GM12873 (cell line): ENCODE measurements around the gene TFCP2.

ENCODE experiments used
- TF ChIP-seq, protein P1 (sequence below): IDR thresholded peaks from 2 replicates; pipeline ENCODE4 v1.5.1; 2012; ENCODE audit warnings: low read depth, mild to moderate bottlenecking, moderate library complexity, low read length, control low read depth; ENCODE audit not compliant: insufficient read depth; ENCODE audit errors: missing control alignments

The TFCP2 gene

DNA sequence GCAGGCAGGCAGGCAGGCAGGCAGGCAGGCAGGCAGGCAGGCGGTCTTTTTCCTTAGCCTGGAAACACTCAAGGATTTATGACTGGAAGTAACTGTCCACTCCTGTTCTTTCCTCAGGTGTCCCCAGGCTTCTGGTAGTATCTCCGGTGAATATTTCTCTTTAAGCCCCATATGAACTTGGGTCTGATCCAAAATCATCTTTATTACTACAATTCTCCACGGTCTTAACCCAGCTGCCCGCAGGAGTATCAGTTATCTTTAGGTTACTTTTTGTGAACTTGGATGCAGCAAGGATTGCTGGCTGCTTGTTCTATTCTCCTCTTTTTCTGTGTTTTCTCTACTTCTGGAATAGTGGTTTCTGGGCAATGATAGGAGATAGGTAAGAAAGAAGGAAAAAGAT is 92.8 kb downstream of the TFCP2 start:
- TF ChIP-seq, protein P1, sequence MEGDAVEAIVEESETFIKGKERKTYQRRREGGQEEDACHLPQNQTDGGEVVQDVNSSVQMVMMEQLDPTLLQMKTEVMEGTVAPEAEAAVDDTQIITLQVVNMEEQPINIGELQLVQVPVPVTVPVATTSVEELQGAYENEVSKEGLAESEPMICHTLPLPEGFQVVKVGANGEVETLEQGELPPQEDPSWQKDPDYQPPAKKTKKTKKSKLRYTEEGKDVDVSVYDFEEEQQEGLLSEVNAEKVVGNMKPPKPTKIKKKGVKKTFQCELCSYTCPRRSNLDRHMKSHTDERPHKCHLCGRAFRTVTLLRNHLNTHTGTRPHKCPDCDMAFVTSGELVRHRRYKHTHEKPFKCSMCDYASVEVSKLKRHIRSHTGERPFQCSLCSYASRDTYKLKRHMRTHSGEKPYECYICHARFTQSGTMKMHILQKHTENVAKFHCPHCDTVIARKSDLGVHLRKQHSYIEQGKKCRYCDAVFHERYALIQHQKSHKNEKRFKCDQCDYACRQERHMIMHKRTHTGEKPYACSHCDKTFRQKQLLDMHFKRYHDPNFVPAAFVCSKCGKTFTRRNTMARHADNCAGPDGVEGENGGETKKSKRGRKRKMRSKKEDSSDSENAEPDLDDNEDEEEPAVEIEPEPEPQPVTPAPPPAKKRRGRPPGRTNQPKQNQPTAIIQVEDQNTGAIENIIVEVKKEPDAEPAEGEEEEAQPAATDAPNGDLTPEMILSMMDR, result no peak

DNA sequence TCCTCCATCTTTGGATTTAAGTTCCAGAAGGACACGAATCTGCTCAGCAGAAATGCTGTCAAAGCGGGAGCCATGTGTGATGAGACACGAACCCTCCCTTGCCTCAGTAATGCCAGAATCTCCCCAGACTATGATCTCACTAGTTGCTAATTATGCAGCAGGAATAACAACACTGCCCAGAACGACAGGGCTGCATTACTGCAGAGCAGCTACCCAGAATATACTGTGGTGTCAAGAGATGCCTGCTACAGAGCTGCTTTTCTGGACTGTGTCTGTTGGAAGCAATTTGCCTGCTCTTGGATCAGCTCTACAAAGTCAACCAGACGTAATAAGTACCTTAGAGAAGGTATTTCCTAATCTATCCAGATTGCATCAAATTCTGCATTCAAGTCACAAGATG is 95.0 kb downstream of the TFCP2 start:
- TF ChIP-seq, protein P1, result no peak

DNA sequence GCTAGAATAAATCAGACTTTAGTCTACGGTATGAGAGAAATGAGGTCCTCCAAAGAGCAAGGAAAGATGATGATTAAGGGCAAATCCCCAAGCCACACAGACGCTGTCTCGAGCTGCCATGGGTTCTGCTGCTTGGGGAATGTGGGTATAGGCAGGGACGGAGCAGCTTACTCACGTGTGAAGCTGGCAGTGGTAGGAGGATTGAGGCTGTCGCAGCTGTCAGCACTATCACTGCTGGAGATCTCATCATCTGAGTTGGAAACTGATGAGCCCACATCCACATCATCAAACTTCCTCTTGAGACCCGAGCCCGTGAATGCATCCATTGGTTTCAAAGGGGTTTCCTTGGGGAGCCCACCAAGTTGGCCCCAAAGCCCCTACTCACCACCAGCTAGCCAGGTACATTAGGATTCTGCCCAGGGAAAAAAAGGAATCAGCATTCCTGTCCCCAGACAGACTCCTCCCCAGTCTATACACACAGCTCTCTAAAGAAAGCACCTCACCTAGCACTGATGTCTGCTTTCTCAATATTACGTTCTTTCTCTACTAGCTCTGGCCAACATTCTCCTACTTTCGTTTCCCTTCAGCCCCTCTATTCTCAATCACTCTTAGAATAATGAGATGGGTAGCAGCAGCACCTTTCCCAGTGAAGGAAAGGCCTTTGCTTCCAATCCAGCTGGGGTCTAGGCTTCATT is 96.6 kb downstream of the TFCP2 start:
- TF ChIP-seq, protein P1, result no peak

GRCh38 chr12:51075390-51075789 is 97.5 kb downstream of the TFCP2 start:
- TF ChIP-seq, protein P1, result no peak

DNA sequence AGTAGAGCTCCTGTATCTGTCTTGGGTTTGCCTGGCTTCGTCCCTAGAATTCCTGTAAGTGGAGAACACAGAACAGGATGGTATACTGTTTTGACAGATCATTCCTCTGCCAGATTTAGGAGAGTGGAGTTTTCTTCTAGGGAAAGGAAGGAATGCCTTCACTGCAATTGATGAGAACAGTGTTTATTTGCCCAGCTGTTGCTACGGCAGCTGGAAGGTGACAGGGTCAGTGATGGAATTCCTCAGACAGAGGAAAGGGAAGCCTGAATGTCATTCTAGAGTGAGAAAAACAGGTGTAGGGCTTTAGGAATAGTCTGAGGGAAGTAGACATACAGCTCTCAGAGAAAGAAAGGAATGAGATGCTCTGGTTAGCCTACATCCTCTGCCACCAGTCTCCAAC is 101.3 kb downstream of the TFCP2 start:
- TF ChIP-seq, protein P1, result no peak

GRCh38 chr12:51070004-51070403 is 102.9 kb downstream of the TFCP2 start:
- TF ChIP-seq, protein P1, result no peak

- TF ChIP-seq, protein P1, result no peak
Observed at GRCh38 chr12:51067771-51068170, 105.2 kb downstream of the TFCP2 start.
